Lung (tissue), 12 donors: ENCODE measurements around the gene KCNJ14. TPM values are rescaled to one million over a fixed set of nuclear protein-coding genes. Genes with fewer than 3 reads are reported as not detected.
A peak's percentile ranks its signal among the peaks of the same experiment; 100 is the strongest.

Source experiments
- ATAC-seq: fragments of 200-7000 bp; cut with Tn5 transposase; one replicate; pipeline ENCODE4 v1.9.1; 2020; ENCODE audit warnings: moderate number of reproducible peaks; ENCODE audit not compliant: insufficient read depth, low FRiP score
- DNase-seq, 3 donors: peaks; one replicate each; pipeline ENCODE4 v3.0.0-alpha.2; 2013 to 2017
- H3K27ac ChIP-seq, 2 donors: one replicate each; pipeline ENCODE4 v1.5.1; 2013; ENCODE audit warnings: mild to moderate bottlenecking in 2 of 2, moderate library complexity in 2 of 2, control low read depth in 1 of 2, inconsistent platforms in 1 of 2, low read depth in 1 of 2, low read length in 1 of 2
- H3K27me3 ChIP-seq, 3 donors: one replicate each; pipeline ENCODE4 v1.5.1; 2013; ENCODE audit warnings: low read length in 2 of 3; ENCODE audit not compliant: control insufficient read depth in 3 of 3, insufficient read depth in 3 of 3
- H3K36me3 ChIP-seq, 4 donors: one replicate each; pipeline ENCODE4 v1.5.1; 2013; ENCODE audit warnings: low read length in 4 of 4, mild to moderate bottlenecking in 1 of 4, moderate library complexity in 1 of 4; ENCODE audit not compliant: control insufficient read depth in 4 of 4, insufficient read depth in 4 of 4
- H3K4me1 ChIP-seq, 5 donors: one replicate each; pipeline ENCODE4 v1.5.1; 2013; ENCODE audit warnings: low read length in 5 of 5, mild to moderate bottlenecking in 2 of 5, moderate library complexity in 1 of 5; ENCODE audit not compliant: control insufficient read depth in 5 of 5, insufficient read depth in 5 of 5
- H3K4me3 ChIP-seq: one replicate; pipeline ENCODE4 v1.5.1; 2013; ENCODE audit warnings: mild to moderate bottlenecking, control low read depth, moderate library complexity
- H3K9ac ChIP-seq, 2 donors: one replicate each; pipeline ENCODE4 v1.5.1; 2013; ENCODE audit warnings: low read length in 2 of 2, control low read depth in 1 of 2; ENCODE audit not compliant: insufficient read depth in 1 of 2
- H3K9me3 ChIP-seq, 4 donors: one replicate each; pipeline ENCODE4 v1.5.1; 2013; ENCODE audit warnings: low read length in 3 of 4, mild to moderate bottlenecking in 1 of 4, moderate library complexity in 1 of 4; ENCODE audit not compliant: control insufficient read depth in 4 of 4, insufficient read depth in 3 of 4
- CTCF ChIP-seq: IDR thresholded peaks from 2 replicates; pipeline ENCODE4 v1.5.1; 2012; ENCODE audit warnings: mild to moderate bottlenecking; ENCODE audit errors: control extremely low read depth, extremely low read depth
- WGBS, 2 donors: extraction: QIAGEN DNeasy Blood & Tissue Kit; methylation state at CpG; one replicate each; pipeline ENCODE4 v1.1.7; 2013; 5-methylcytosine and 5-hydroxymethylcytosine counted together
- polyA plus RNA-seq, 2 donors: library from polyadenylated mRNA; stranded (reverse); fragments of 200-250 nt; gene quantifications; one replicate each; pipeline ENCODE4 v1.2.1, GENCODE V29; 2013
- total RNA-seq, 2 donors: library from RNA; depleted of rRNA in 1 of 2; stranded (reverse); fragments of >200 nt in 1 of 2; gene quantifications; one replicate each; pipeline ENCODE4 v1.2.1, GENCODE V29; 2014 to 2021
- donor health status: control.
- donor health status: control.
- donor health status: Bipolar disorder and iron deficiency.
- donor health status: healthy.
- donor health status: DM: yes; HTN: yes; CAD: no.

KCNJ14 gene
- total and polyA plus RNA-seq, 4 donors = 0.21 to 0.83 (median 0.59) TPM

GRCh38 chr19:48469289-48469881 lies 14.0 kb downstream of the KCNJ14 start, which contains the start of gene CYTH2:
TSS of gene CYTH2 (plus strand) at chr19:48469369. CDS start at chr19:48469508, 139 bp downstream.
- WGBS, 2 donors = 0 to 1% methylated on average over 51 to 65 of the region's 66 CpGs

GRCh38 chr19:48469934-48470680 lies 14.7 kb downstream of the KCNJ14 start:
- no peak for TF ChIP-seq CTCF
- H3K36me3 ChIP-seq = peaks cover 22 to 46% (median 44%) of the 10 kb centered on the region in 4 donors
- peaks cover 0 to 16% (median 6%) of the 10 kb centered on the region in 5 donors for H3K4me1 ChIP-seq
- H3K4me3 ChIP-seq = peak overlapping the region; percentile 41
- WGBS, 2 donors = 43 to 60% methylated on average over 20 of the region's 20 CpGs
- H3K9me3 ChIP-seq = no peaks in the 10 kb centered on the region
- H3K27me3 ChIP-seq = no peaks in the 10 kb centered on the region
- ATAC-seq = no peak
- H3K27ac ChIP-seq = peak overlapping the region; percentile 30 to 58
- no peak for DNase-seq
- H3K9ac ChIP-seq = peak overlapping the region; percentile 32 to 53

More at GRCh38 chr19:48469289-48469881, 14.0 kb downstream of the KCNJ14 start, which contains the start of gene CYTH2:
- H3K9me3 ChIP-seq = no peaks in the 10 kb centered on the region
- H3K4me1 ChIP-seq = peaks cover 0 to 16% (median 6%) of the 10 kb centered on the region in 5 donors
- peak; percentile 63 for ATAC-seq
- no peak for TF ChIP-seq CTCF
- H3K9ac ChIP-seq = peak within 1 kb of the TSS; percentile 53 to 69
- peak within 1 kb of the TSS; percentile 72 for H3K4me3 ChIP-seq
- H3K27ac ChIP-seq = peak within 1 kb of the TSS; percentile 93 to 98
- peaks cover 18 to 39% (median 38%) of the 10 kb centered on the region in 4 donors for H3K36me3 ChIP-seq
- peak; percentile 84 to 88 (median 86) for DNase-seq
- no peaks in the 10 kb centered on the region for H3K27me3 ChIP-seq

DNA sequence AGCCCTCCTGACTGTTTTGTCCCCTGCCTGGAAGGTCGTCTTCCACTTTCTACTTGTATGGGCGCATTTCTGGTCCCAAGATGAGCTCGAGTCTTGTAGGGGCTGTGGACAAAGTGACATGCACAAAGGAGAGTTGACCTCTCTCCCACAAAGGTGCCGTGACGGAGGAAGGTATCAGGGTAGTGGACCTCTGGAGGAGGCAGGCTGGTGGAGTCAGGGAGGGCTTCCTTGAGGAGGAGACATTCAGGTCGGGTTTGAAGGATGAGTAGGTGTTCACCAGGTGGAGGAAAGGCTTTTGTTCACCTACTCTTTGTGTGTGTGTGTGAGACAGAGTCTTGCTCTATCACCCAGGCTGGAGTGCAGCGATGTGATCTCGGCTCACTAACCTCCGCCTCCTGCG lies 15.5 kb downstream of the KCNJ14 start:
- no peak for ATAC-seq

More for the DNA sequence above, 15.5 kb downstream of the KCNJ14 start:
- Histone ChIP-seq H3K4me1 (peaks cover 0 to 16% (median 6%) of the 10 kb centered on the region in 5 donors), H3K9ac (no peak overlapping the region), H3K27ac (no peak overlapping the region), H3K36me3 (peaks cover 24 to 53% (median 51%) of the 10 kb centered on the region in 4 donors), H3K27me3 (no peaks in the 10 kb centered on the region), H3K9me3 (no peaks in the 10 kb centered on the region), H3K4me3 (no peak overlapping the region)
- DNase-seq = no peak
- WGBS, 2 donors = 91 to 95% methylated on average over 10 of the region's 10 CpGs
- TF ChIP-seq CTCF = no peak
